Endothelial cell of umbilical vein (primary cell): ENCODE results near the gene GALNT13. TPM values are rescaled to one million over a fixed set of nuclear protein-coding genes. Genes with fewer than 3 reads are reported as not detected.
A peak's percentile ranks its signal among the peaks of the same experiment; 100 is the strongest.

ENCODE experiments used
- BruUV-seq: library from RNA; stranded (reverse); fragments of 400-500 nt; replicated peaks from 2 replicates; lab custom pipeline; 2021; lab: Mats Ljungman, UMichigan
- CTCF ChIA-PET: fragments of 300-600, 350-600 bp; sonication (Branson Sonifier 250); formaldehyde crosslinking; loops from one replicate; lab custom pipeline; 2021; ENCODE audit warnings: antibody characterized with exemption, inconsistent platforms; lab: Charles Lee
- POLR2A ChIA-PET: fragments of 300-600, 350-600 bp; sonication (Branson Sonifier 250); formaldehyde crosslinking; loops from one replicate; lab custom pipeline; 2021; ENCODE audit warnings: antibody characterized with exemption, inconsistent platforms; lab: Charles Lee
- DNase-seq: peaks from one replicate; pipeline ENCODE4 v3.0.0-alpha.2; 2011; ENCODE audit warnings: low read depth, low spot score
- FAIRE-seq: peaks from 2 replicates; lab custom pipeline; 2011; peaks lifted over from hg19 to GRCh38; lab: Jason Lieb, UNC
- H2AFZ ChIP-seq: 2 replicates; pipeline ENCODE4 v1.6.0; 2012; ENCODE audit warnings: low read depth, low read length, control low read depth, inconsistent platforms
- H3K27ac ChIP-seq: 2 replicates; pipeline ENCODE4 v1.5.1; 2011; ENCODE audit warnings: low read depth, mild to moderate bottlenecking, control low read depth, low read length, moderate library complexity; ENCODE audit not compliant: insufficient read depth
- H3K27me3 ChIP-seq, 2 experiments: 2 replicates each; pipeline versions ENCODE4 v1.6.0 to v1.6.1; 2011; ENCODE audit warnings: low read length in 2 of 2, mixed read lengths in 1 of 2; ENCODE audit not compliant: control insufficient read depth in 2 of 2, insufficient read depth in 2 of 2
- H3K36me3 ChIP-seq, 2 experiments: 2 replicates in 1 of 2; 3 replicates in 1 of 2; pipeline ENCODE4 v1.5.1; 2011; ENCODE audit warnings: low read length in 2 of 2, mild to moderate bottlenecking in 1 of 2, moderate library complexity in 1 of 2; ENCODE audit not compliant: control insufficient read depth in 2 of 2, insufficient read depth in 2 of 2; ENCODE audit errors: extremely low read depth in 1 of 2
- H3K4me1 ChIP-seq: 3 replicates; pipeline ENCODE4 v1.5.1; 2011; ENCODE audit warnings: mild to moderate bottlenecking, low read length; ENCODE audit not compliant: control insufficient read depth, insufficient read depth; ENCODE audit errors: extremely low read depth
- H3K4me2 ChIP-seq: 2 replicates; pipeline ENCODE4 v1.6.1; 2011; ENCODE audit warnings: low read length, control low read depth, mixed read lengths; ENCODE audit not compliant: insufficient read depth
- H3K4me3 ChIP-seq, 3 experiments: fragments of 200-600 bp in 1 of 3; sonication (generic), shearing (Covaris generic) in 1 of 3; replicated peaks in 1 of 3; 2 replicates each; pipeline ENCODE4 v1.5.1; 2011 to 2016; ENCODE audit warnings: control low read depth in 3 of 3, low read length in 3 of 3, mild to moderate bottlenecking in 2 of 3, inconsistent platforms in 1 of 3, low read depth in 1 of 3, moderate library complexity in 1 of 3; ENCODE audit not compliant: insufficient read depth in 1 of 3
- H3K79me2 ChIP-seq: 2 replicates; pipeline ENCODE4 v1.6.0; 2012; ENCODE audit warnings: low read length, inconsistent platforms; ENCODE audit not compliant: control insufficient read depth, insufficient read depth
- H3K9ac ChIP-seq: replicated peaks from 2 replicates; pipeline ENCODE3; 2011; ENCODE audit warnings: low read length, control low read depth; ENCODE audit not compliant: insufficient read depth; ENCODE audit errors: extremely low read depth
- H3K9me1 ChIP-seq: replicated peaks from 3 replicates; pipeline ENCODE4 v1.6.0; 2011; ENCODE audit warnings: mild to moderate bottlenecking, low read length; ENCODE audit not compliant: control insufficient read depth, insufficient read depth; ENCODE audit errors: extremely low read depth
- H3K9me3 ChIP-seq: replicated peaks from 2 replicates; pipeline ENCODE4 v1.5.1; 2012; ENCODE audit warnings: low read length, inconsistent platforms; ENCODE audit not compliant: control insufficient read depth, insufficient read depth
- H4K20me1 ChIP-seq: replicated peaks from 2 replicates; pipeline ENCODE3; 2011; ENCODE audit warnings: mild to moderate bottlenecking, low read length; ENCODE audit not compliant: control insufficient read depth, insufficient read depth; ENCODE audit errors: extremely low read depth
- EZH2 ChIP-seq: IDR thresholded peaks from 2 replicates; pipeline ENCODE4 v1.6.1; 2012; ENCODE audit warnings: borderline replicate concordance, low read depth, mild to moderate bottlenecking, moderate library complexity, low read length, inconsistent platforms; ENCODE audit not compliant: severe bottlenecking
- FOS ChIP-seq: IDR thresholded peaks from 2 replicates; pipeline ENCODE4 v1.6.1; 2011; ENCODE audit warnings: mild to moderate bottlenecking, low read length, moderate library complexity, borderline replicate concordance; ENCODE audit not compliant: insufficient read depth
- GATA2 ChIP-seq: IDR thresholded peaks from 2 replicates; pipeline ENCODE4 v1.7.0; 2011; ENCODE audit warnings: low read depth, mild to moderate bottlenecking, moderate library complexity, mixed read lengths, low read length; ENCODE audit not compliant: insufficient read length, insufficient read depth
- JUN ChIP-seq: IDR thresholded peaks from 2 replicates; pipeline ENCODE4 v1.6.1; 2011; ENCODE audit warnings: borderline replicate concordance, low read depth; ENCODE audit not compliant: insufficient read length, insufficient read depth
- MYC ChIP-seq: IDR thresholded peaks from one replicate; pipeline ENCODE4 v1.6.1; 2011; ENCODE audit warnings: mild to moderate bottlenecking, low read depth, low read length
- POLR2A ChIP-seq: IDR thresholded peaks from 2 replicates; pipeline ENCODE4 v1.6.1; 2012; ENCODE audit warnings: low read depth, mild to moderate bottlenecking, control low read depth, low read length
- POLR2AphosphoS5 ChIP-seq: IDR thresholded peaks from 2 replicates; pipeline ENCODE4 v1.6.1; 2012; ENCODE audit warnings: low read depth, mild to moderate bottlenecking, control low read depth, low read length, moderate library complexity; ENCODE audit not compliant: insufficient read depth
- dilution Hi-C: fragments of 300-500 bp; cut with MboI; formaldehyde crosslinking; loops from one replicate; pipeline ENCODE4 v1.15.0; 2019; ENCODE audit warnings: low sequenced_read_pairs; ENCODE audit not compliant: extremely low pct_ligation_motif_present
- intact Hi-C: fragments of 100-400 bp; cut with micrococcal nuclease; formaldehyde crosslinking; loops from one replicate; pipeline ENCODE4 v1.10.0; 2022
- polyA plus RNA-seq, 4 experiments: library from polyadenylated mRNA; depleted of rRNA in 3 of 4; stranded (reverse) in 3 of 4; unstranded in 1 of 4; fragments of >200 nt; gene quantifications; 2 replicates each; pipeline versions ENCODE4 v1.2.1 to v1.2.3, GENCODE V29; 2011 to 2012; ENCODE audit warnings: missing spikeins in 1 of 4
- total RNA-seq: library from RNA; stranded (reverse); gene quantifications from 2 replicates; pipeline ENCODE4 v1.2.3, GENCODE V29; 2021
- TF ChIP-seq, protein P1 (sequence below), 2 donors: IDR thresholded peaks; 1 replicate in 1 of 2; 2 replicates in 1 of 2; pipeline ENCODE4 v1.5.1; 2011; ENCODE audit warnings: low read length in 2 of 2, mild to moderate bottlenecking in 2 of 2, moderate library complexity in 2 of 2, control low read depth in 1 of 2, inconsistent platforms in 1 of 2, low read depth in 1 of 2; ENCODE audit not compliant: insufficient read depth in 1 of 2; ENCODE audit errors: extremely low read depth in 1 of 2
- TF ChIP-seq, protein P2 (sequence below): IDR thresholded peaks from 2 replicates; pipeline ENCODE4 v1.6.1; 2011; ENCODE audit not compliant: insufficient read depth, insufficient read length

GALNT13 gene
- total and polyA plus RNA-seq, 2 donors (not counting 3 experiments of a cell fraction or from before 2014, with no cell fraction given) = 0.06 TPM; not detected in 1

DNA sequence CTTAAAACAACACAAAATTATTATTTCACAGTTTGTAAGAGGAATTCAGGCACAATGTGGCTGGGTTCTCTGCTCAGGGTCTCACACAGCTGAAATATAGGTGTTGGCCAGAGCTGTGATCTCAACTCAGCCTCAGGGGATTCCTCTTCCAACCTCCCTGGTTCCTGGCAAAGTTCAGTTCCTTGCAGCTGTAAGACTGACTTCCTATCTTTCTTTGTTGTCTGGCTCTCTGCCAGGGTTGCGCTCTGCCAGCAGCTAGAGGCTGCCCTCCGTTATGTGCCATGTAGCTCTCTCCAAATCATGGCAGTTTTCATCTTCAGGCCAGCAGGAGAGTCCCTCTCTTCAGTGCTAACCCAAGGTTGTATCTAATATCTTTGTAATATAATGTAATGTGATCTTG is 554.3 kb downstream of the GALNT13 start:
- intact Hi-C loops (no loop called here), dilution Hi-C loops (no loop called here)
- CTCF ChIA-PET = no interaction called here
- TF ChIP-seq POLR2A (no peak), MYC (no peak), FOS (no peak)
- H3K4me3 ChIP-seq = no peak overlapping the region
- H3K36me3 ChIP-seq = no peaks in the 10 kb centered on the region
- H3K9me1 ChIP-seq = no peaks in the 10 kb centered on the region
- H3K4me2 ChIP-seq = no peak overlapping the region
- POLR2A ChIA-PET = no interaction called here
- FAIRE-seq = no peak
- no peaks in the 10 kb centered on the region for H3K9me3 ChIP-seq
- no peak overlapping the region for H3K27ac ChIP-seq
- peaks cover 2% of the 10 kb centered on the region for H3K4me1 ChIP-seq
- H3K9ac ChIP-seq = no peak overlapping the region
- H3K27me3 ChIP-seq = no peaks in the 10 kb centered on the region
- no peaks in the 10 kb centered on the region for H3K79me2 ChIP-seq
- BruUV-seq = no TSS peak
- no peak overlapping the region for H2AFZ ChIP-seq
- DNase-seq = peak; percentile 27
- H4K20me1 ChIP-seq = no peaks in the 10 kb centered on the region

DNA sequence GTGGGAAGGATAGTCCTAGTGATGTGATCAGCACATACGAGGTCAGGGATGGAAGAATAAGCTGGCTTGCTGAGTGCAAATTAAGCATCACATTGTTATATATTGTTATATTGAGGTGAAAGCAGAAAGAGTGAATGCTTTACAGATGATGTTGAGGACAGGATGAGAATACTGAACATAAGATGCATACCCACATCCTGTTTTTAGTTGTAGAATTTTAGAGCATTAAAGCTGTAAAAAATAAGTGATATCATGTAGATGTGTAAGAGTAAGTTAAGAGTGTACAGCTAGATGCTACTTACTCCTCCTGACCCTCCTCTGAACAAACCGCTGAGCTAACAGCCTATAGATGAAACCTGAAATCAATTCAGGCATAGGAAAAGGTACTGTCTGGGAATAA is 555.7 kb downstream of the GALNT13 start:
- Histone ChIP-seq H3K79me2 (no peaks in the 10 kb centered on the region), H3K36me3 (no peaks in the 10 kb centered on the region), H3K27ac (no peak overlapping the region), H3K9ac (no peak overlapping the region), H3K4me3 (no peak overlapping the region), H2AFZ (no peak overlapping the region), H3K4me2 (no peak overlapping the region), H4K20me1 (no peaks in the 10 kb centered on the region), H3K9me1 (no peaks in the 10 kb centered on the region), H3K4me1 (peaks cover 2% of the 10 kb centered on the region), H3K9me3 (no peaks in the 10 kb centered on the region), H3K27me3 (no peaks in the 10 kb centered on the region)
- DNase-seq = no peak
- no TSS peak for BruUV-seq
- ChIA-PET POLR2A (no interaction called here), CTCF (no interaction called here)
- FAIRE-seq = no peak
- intact Hi-C loops (no loop called here), dilution Hi-C loops (no loop called here)
- TF ChIP-seq, protein P1, sequence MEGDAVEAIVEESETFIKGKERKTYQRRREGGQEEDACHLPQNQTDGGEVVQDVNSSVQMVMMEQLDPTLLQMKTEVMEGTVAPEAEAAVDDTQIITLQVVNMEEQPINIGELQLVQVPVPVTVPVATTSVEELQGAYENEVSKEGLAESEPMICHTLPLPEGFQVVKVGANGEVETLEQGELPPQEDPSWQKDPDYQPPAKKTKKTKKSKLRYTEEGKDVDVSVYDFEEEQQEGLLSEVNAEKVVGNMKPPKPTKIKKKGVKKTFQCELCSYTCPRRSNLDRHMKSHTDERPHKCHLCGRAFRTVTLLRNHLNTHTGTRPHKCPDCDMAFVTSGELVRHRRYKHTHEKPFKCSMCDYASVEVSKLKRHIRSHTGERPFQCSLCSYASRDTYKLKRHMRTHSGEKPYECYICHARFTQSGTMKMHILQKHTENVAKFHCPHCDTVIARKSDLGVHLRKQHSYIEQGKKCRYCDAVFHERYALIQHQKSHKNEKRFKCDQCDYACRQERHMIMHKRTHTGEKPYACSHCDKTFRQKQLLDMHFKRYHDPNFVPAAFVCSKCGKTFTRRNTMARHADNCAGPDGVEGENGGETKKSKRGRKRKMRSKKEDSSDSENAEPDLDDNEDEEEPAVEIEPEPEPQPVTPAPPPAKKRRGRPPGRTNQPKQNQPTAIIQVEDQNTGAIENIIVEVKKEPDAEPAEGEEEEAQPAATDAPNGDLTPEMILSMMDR (IDR thresholded peaks at IDR 0.05; ENCODE audit: extremely low read depth in 1 of 2, insufficient read depth in 1 of 2, low read depth in 1 of 2, low read length in 2 of 2) = no peak
- TF ChIP-seq GATA2 = no peak
- TF ChIP-seq POLR2A = no peak
- no peak for TF ChIP-seq JUN
- TF ChIP-seq, protein P2, sequence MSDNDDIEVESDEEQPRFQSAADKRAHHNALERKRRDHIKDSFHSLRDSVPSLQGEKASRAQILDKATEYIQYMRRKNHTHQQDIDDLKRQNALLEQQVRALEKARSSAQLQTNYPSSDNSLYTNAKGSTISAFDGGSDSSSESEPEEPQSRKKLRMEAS = no peak
- no peak for TF ChIP-seq MYC
- TF ChIP-seq EZH2 = no peak
- no peak for TF ChIP-seq POLR2AphosphoS5
- TF ChIP-seq FOS = no peak
